Measurements from ENCODE around the gene ATP6V1G2. TPM values are rescaled to one million over a fixed set of nuclear protein-coding genes. Genes with fewer than 3 reads are reported as not detected.
"Not testable (repeated sequence)": the region's sequence is repeated elsewhere in the genome, so short reads cannot be mapped to it uniquely, and the experiment has no call there.

Gene ATP6V1G2
- total RNA-seq (1 to 10 TPM; 2.8 to 9.1 (median 5.0) TPM), polyA plus RNA-seq (1 to 10 TPM in 1 of 3 donors, not detected in 2; 3.0 TPM)

GRCh38 chr6:31546339-31546957 is at the start of gene ATP6V1G2:
Gene ATP6V1G2, minus strand, starts transcription at chr6:31546608. Its CDS starts 49 bp downstream, at chr6:31546559.
- Histone ChIP-seq H3K27ac (peak within 1 kb of the TSS; percentile 85 to 88 (median 86)), H3K36me3 (peaks cover 0 to 29% (median 3%) of the 10 kb centered on the region in 4 donors), H3K4me3 (peak within 1 kb of the TSS; percentile 40 to 51 (median 46)), H3K4me1 (peaks cover 0 to 30% (median 23%) of the 10 kb centered on the region in 4 donors), H3K27me3 (no peaks in the 10 kb centered on the region), H3K9me3 (no peaks in the 10 kb centered on the region)
- intact Hi-C loops (cut with DNase I): loop anchor here (1.0 to 10.0 kb wide), 7 partner anchors 34 to 408 kb away; partner anchors contain the start of genes ABHD16A, BAG6, LY6G6F and MICA
- 11 to 13% methylated on average over 11 of the region's 11 CpGs for WGBS, 2 donors
- no peak for TF ChIP-seq EP300 (IDR thresholded peaks at IDR 0.05)
- peak; percentile 97 to 99 (median 98) for TF ChIP-seq CTCF (IDR thresholded peaks at IDR 0.05)
- DNase-seq: peak; percentile 94

- Histone ChIP-seq H3K4me3 (no peak overlapping the region), H3K27ac (no peak overlapping the region), H3K4me1 (no peaks in the 10 kb centered on the region), H3K27me3 (peaks cover 0 to 6% (median 0%) of the 10 kb centered on the region in 3 donors), H3K9me3 (no peaks in the 10 kb centered on the region), H3K36me3 (no peaks in the 10 kb centered on the region)
- intact Hi-C loops (cut with DNase I): no loop called here
- no peak for DNase-seq
- WGBS, 2 donors: 86 to 93% methylated on average over 7 of the region's 7 CpGs
- TF ChIP-seq CTCF (IDR thresholded peaks at IDR 0.05): no peak
- no peak for TF ChIP-seq POLR2AphosphoS5 (IDR thresholded peaks at IDR 0.05)
- TF ChIP-seq POLR2A (IDR thresholded peaks at IDR 0.05): no peak
- TF ChIP-seq EP300 (IDR thresholded peaks at IDR 0.05): no peak
Observed at GRCh38 chr6:31592396-31592771, 46.0 kb upstream of the ATP6V1G2 start.

GRCh38 chr6:31590691-31591090 is 44.3 kb upstream of the ATP6V1G2 start:
- H3K9me3 ChIP-seq; H3K27ac ChIP-seq; H3K36me3 ChIP-seq; intact Hi-C loops (cut with DNase I); DNase-seq; H3K4me3 ChIP-seq; H3K4me1 ChIP-seq: not testable (repeated sequence)
- H3K27me3 ChIP-seq: peaks cover 0 to 12% (median 5%) of the 10 kb centered on the region in 3 donors
- WGBS, 2 donors: 83 to 87% methylated on average over 5 of the region's 5 CpGs

GRCh38 chr6:31588871-31589650 is 42.7 kb upstream of the ATP6V1G2 start:
- 58 to 59% methylated on average over 9 of the region's 9 CpGs for WGBS, 2 donors
- Histone ChIP-seq H3K27ac (no peak overlapping the region), H3K4me1 (no peaks in the 10 kb centered on the region), H3K4me3 (no peak overlapping the region), H3K36me3 (no peaks in the 10 kb centered on the region), H3K27me3 (peaks cover 0 to 12% (median 5%) of the 10 kb centered on the region in 3 donors), H3K9me3 (no peaks in the 10 kb centered on the region)
- no peak for TF ChIP-seq CTCF (IDR thresholded peaks at IDR 0.05)
- DNase-seq: no peak
- intact Hi-C loops (cut with DNase I): no loop called here

All from sigmoid colon (tissue), 7 donors.